Measurements from ENCODE around the gene NPPA. TPM values are rescaled to one million over a fixed set of nuclear protein-coding genes. Genes with fewer than 3 reads are reported as not detected.

Gene NPPA
- total RNA-seq, 1 experiment from 2014 or later: not detected

DNA sequence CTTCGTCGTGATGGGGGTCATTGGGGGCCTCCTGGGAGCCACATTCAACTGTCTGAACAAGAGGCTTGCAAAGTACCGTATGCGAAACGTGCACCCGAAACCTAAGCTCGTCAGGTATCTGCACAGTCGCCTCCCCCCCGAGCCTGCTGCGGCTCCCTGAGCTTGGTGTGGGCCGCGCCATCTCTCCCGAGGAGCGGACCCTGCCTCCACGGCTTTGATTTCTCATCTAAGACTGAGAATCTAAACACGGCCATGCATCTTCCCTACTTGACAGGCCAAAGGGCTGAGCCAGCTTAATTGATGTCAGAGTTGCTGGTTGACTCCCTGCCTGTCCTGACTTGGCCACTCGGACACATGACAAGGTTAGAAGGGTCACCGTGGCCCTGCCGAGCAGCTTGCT, 19.1 kb downstream of the NPPA start:
- Histone ChIP-seq H3K4ac (ENCODE audit: low read depth, low read length) (no peak overlapping the region), H3K18ac (ENCODE audit: insufficient read length, low read depth, low read length) (no peak overlapping the region), H3K79me2 (ENCODE audit: insufficient read depth, low read length) (no peaks in the 10 kb centered on the region), H3K4me1 (ENCODE audit: insufficient read depth, low read length) (no peaks in the 10 kb centered on the region), H3K79me1 (ENCODE audit: insufficient read depth, low read depth, low read length, poor library complexity, severe bottlenecking) (no peaks in the 10 kb centered on the region), H3K56ac (ENCODE audit: insufficient read length, low read depth, low read length) (no peak overlapping the region), H4K8ac (replicated peaks; ENCODE audit: insufficient read length, low read depth, low read length) (no peak overlapping the region), H2BK5ac (ENCODE audit: insufficient read length, low read length) (no peak overlapping the region), H3K23ac (ENCODE audit: insufficient read length, low read depth, low read length) (no peak overlapping the region), H4K5ac (ENCODE audit: insufficient read length, low read depth, low read length) (no peak overlapping the region), H3K23me2 (ENCODE audit: insufficient read length, low read depth, low read length, poor library complexity, severe bottlenecking) (no peaks in the 10 kb centered on the region), H2BK12ac (ENCODE audit: insufficient read length, low read depth, low read length) (no peak overlapping the region), H3K9me3 (ENCODE audit: control insufficient read depth, low read depth, low read length) (no peaks in the 10 kb centered on the region), H3K27ac (ENCODE audit: insufficient read length, low read depth, low read length) (no peak overlapping the region), H3K4me2 (ENCODE audit: insufficient read depth, insufficient read length, low read length) (no peak overlapping the region), H3K9ac (ENCODE audit: extremely low read depth, insufficient read length, low read length) (no peak overlapping the region), H2BK120ac (ENCODE audit: low read depth, low read length, poor library complexity, severe bottlenecking) (no peak overlapping the region), H2AFZ (ENCODE audit: low read length) (no peak overlapping the region), H3T11ph (ENCODE audit: low read length) (no peak overlapping the region), H3K14ac (ENCODE audit: insufficient read depth, low read length) (no peak overlapping the region), H3K27me3 (ENCODE audit: insufficient read depth, low read length) (no peaks in the 10 kb centered on the region), H2AK5ac (ENCODE audit: insufficient read length, low read length) (no peak overlapping the region), H2BK20ac (ENCODE audit: low read depth, low read length, poor library complexity, severe bottlenecking) (no peak overlapping the region), H4K20me1 (ENCODE audit: control insufficient read depth, insufficient read depth, insufficient read length) (peaks cover 2% of the 10 kb centered on the region), H4K91ac (ENCODE audit: insufficient read length, low read depth, low read length) (no peak overlapping the region), H2BK15ac (ENCODE audit: low read depth, low read length) (no peak overlapping the region)
- Mint-ChIP-seq H3K27ac (no peak overlapping the region), H3K4me3 (no peak overlapping the region; a peak in 1 of 5 replicates), H3K27me3 (ENCODE audit: low read depth) (no peaks in the 10 kb centered on the region), H3K4me1 (no peaks in the 10 kb centered on the region), H3K36me3 (ENCODE audit: insufficient read depth in 1 of 3, low read depth in 3 of 3) (peaks cover 32 to 84% (median 48%) of the 10 kb centered on the region in 3 experiments), H3K9me3 (no peaks in the 10 kb centered on the region)
- DNase-seq: no peak
- WGBS (ENCODE audit: extremely low coverage, insufficient read length, low lambda C conversion rate): no CpG with 5 or more reads among the region's 19 CpGs
- TF ChIP-seq, protein P1, sequence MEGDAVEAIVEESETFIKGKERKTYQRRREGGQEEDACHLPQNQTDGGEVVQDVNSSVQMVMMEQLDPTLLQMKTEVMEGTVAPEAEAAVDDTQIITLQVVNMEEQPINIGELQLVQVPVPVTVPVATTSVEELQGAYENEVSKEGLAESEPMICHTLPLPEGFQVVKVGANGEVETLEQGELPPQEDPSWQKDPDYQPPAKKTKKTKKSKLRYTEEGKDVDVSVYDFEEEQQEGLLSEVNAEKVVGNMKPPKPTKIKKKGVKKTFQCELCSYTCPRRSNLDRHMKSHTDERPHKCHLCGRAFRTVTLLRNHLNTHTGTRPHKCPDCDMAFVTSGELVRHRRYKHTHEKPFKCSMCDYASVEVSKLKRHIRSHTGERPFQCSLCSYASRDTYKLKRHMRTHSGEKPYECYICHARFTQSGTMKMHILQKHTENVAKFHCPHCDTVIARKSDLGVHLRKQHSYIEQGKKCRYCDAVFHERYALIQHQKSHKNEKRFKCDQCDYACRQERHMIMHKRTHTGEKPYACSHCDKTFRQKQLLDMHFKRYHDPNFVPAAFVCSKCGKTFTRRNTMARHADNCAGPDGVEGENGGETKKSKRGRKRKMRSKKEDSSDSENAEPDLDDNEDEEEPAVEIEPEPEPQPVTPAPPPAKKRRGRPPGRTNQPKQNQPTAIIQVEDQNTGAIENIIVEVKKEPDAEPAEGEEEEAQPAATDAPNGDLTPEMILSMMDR (conservative IDR thresholded peaks at IDR 0.05): no peak

Measured in H9 (cell line).